HG03066 (cell line): ENCODE results near the gene TNRC18.

Experiments used
- ATAC-seq: cut with Tn5 transposase; IDR thresholded peaks from one replicate; pipeline ENCODE4 v1.9.1; 2021; ENCODE audit warnings: low read depth; ENCODE audit not compliant: unreplicated experiment

TNRC18 gene

DNA sequence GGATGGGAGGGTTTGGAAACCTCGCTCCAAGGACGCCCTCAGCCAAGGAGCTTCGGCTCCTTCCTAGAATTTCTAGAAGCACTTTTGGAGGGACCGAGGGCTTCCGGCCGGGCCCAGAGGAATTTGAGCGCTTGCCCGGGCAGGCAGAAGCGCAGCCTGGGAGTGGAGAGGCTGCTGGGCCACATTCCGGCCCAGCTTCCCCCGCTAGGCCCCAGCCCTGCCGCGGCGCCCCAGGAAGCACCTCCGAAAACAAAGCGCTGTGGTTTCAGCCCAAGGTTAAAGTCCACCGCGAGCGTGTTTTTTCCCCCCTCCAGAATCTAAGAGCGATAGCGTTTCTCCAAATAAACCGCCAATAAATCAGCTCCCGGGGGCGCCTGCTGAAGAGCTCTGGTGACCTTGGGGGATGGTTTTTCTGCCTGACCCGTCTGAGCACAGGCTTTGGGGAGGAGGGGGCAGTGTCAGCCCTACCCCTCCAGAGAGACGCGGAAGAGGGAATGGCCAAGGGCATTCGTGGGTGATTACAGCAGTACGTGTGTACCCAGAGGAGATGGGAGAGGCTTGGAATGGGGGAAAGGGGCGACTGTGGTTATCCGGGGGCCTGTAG is 5.7 kb upstream of the TNRC18 start:
- no peak for ATAC-seq

DNA sequence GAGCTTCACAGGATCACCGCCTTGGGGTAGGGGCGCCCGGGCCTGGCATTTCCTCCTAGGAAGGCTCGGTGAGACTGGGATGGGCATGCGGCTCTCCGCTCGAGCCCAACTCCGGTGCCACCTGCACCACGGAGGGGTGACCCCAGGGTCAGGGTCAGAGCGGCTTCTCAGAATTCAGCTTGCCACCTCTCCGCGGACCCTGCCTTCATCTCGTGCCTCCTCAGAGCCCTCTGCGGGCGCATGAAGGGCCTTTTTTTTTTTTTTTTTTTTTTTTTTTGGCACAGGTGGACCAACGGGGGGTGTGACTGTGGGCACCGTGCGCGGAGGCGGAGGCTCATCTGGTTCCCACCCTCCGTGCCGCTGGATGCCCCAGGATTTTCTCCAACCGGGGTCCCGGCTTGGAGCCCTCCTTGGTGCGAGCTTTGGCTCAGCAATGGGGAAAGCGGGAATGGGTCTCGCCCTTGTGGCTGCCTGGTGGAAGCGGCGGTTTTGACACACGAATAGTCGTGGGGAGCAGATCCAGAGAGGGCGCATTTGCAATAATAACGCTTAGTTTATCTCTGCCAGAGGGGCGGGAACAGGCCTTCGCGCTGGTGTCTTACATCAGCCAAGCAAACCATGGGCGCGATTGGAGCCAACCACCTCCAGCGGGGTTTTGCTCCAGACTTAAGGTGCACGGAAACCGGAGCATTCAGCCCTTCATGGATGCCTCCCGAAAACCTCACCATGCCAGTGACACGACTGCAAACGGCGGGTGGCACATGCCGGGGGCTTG is 5.0 kb upstream of the TNRC18 start:
- ATAC-seq, result no peak

GRCh38 chr7:5426226-5426475 is 2.5 kb upstream of the TNRC18 start:
- ATAC-seq, result no peak

DNA sequence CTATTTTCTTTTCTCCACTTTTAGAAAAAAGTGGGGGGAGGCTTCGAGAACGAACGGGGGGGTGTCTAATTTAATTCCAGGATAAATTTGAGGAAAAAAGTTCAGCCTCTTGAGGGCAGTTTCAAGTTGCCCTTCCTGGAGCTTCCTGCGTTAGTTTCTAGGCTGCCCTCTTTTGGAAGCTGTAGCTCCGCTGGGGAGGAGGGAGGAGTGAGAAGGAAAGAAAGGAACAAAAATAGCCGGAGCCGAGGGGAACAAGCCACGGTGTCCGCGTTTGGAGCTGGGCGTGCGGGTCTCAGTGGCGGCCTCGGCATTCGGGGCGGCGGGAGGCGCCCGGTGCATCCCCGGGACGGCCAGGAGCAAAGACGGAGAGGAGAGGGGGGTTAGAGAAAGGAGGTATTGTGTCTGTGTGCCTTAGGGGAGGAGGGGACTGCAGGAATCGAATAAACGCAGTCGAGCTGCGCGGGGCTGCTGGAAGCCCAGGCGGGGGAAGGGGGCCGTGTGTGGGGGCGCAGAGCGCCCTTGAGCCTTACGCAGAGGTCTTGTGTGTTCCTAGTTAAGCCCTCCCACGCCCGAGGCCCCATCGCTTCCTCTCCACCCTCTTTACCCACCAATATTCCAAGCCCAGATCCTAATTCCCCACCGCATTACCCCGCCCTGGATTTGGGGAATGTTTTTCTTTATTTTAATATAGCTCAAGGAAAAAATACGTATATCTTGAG is 2.0 kb upstream of the TNRC18 start:
- no peak for ATAC-seq

DNA sequence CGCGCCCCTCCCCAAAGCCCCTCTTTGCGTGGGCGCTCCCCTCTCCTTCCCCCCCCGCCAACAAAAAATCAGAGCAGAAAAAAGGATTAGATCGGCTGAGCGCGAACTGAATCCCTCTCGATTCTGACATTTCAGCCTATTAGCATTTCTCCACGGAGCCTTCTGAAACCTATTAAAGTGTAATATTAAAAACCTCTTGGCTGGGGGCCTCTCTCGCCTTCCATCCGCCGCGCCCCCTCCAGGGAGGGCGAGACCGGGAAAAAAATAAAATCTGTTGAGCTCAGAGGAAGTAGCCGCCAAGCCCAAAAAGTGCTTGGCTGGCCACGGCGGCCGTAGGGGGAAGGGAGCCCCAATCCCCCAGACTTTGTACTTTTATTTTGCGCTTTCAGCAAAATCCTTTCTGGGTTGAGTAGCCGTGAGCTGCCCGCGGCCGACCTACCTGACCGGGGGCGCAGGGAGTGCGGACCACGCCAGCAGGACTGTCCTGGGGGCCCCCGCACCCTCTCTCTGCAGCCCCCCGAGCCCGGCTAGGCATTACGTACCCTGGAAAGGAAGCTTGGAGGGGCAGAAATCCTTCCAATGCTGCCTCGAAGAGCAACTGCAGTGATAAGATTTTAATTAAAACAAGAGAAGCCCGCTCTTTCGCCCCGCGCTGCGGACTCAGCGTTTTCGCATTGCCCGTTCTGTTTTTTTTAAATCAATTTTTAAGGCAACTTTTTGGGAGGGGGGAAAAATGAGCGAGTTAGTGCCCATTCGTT is 1.3 kb upstream of the TNRC18 start:
- ATAC-seq, result no peak

DNA sequence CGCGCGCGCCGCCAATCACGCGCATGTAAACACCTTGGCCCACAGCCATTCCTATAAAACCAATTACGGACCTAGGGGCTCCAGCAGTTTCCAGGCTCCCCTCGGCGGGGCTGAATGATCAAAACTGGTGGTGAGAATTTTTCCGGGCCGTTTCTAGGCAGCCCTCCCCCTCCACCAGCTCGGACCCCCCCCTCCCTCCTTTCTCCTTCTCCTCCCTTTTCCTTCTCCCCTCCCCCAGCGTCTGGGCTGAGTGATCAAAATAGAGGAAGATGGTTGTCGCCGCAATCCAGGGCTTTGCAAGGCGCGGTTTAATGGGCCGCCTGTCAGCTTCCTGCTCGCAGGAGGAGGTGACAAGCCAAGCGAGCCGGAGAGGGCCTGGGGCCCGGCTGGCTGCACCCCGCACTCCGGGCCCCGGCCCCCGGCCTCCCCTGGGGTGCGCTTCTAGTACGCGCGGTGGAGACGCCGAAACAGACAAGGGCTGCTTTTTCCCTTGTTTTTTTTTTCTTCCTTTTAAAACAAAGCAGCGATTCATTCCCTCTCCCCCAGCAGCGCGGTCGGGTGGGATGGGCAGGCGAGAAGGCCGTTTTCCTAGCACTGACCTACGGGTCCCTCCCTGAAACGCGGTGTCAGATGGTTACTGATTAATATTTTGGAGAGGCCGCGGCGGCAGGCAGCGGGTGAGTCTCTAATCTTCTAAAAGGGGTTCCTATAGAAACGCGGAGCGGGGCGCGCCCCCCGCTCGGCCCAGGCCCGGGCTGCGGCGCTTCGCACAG is 528 bp upstream of the TNRC18 start:
- ATAC-seq, result no peak

DNA sequence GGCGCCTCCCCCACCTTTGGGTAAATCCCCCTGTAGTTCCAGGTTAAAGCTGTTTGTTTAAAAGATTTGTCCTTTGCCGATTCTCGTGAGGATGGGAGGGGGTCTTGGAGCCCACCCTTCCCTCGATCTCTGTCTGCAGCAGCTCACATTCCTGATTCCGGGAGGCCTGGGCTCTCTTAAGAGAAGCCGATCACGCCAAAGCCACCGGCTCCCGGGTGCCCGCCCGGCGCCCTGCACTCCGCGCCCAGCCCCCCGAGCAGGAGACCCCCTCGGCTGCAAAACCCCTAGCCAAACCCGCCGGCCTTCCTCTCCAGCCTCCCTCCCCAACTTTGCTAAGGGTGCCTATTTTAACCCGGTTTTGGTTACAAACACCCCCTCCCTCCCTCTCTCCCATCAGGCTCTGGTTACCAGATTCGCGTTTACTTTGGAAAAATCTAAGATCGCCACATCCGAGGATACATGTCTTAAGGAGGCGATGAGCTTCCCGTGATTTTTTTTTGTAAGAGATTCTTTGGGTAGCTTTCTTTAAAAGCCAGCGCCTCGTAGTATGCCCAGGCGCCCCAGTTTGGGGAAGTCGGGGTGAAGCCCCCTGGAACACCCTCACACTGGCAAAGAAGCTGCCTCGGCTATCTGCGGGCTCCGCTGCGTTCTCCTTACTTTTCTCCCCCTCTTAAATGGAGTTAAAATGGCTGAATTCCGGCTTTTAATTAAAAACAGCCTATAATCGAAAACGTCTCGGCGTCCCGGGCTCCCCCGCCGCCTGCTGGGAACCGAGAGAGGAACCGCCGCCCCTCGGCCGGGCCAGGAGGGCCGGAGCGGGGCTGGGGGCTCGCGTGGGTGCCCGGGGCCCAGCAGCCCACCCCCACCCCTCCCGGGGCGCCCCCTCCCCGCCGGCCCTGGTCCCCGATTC is 983 bp downstream of the TNRC18 start:
- no peak for ATAC-seq

- ATAC-seq, result no peak
Observed at GRCh38 chr7:5421714-5422395, 1.8 kb downstream of the TNRC18 start.

DNA sequence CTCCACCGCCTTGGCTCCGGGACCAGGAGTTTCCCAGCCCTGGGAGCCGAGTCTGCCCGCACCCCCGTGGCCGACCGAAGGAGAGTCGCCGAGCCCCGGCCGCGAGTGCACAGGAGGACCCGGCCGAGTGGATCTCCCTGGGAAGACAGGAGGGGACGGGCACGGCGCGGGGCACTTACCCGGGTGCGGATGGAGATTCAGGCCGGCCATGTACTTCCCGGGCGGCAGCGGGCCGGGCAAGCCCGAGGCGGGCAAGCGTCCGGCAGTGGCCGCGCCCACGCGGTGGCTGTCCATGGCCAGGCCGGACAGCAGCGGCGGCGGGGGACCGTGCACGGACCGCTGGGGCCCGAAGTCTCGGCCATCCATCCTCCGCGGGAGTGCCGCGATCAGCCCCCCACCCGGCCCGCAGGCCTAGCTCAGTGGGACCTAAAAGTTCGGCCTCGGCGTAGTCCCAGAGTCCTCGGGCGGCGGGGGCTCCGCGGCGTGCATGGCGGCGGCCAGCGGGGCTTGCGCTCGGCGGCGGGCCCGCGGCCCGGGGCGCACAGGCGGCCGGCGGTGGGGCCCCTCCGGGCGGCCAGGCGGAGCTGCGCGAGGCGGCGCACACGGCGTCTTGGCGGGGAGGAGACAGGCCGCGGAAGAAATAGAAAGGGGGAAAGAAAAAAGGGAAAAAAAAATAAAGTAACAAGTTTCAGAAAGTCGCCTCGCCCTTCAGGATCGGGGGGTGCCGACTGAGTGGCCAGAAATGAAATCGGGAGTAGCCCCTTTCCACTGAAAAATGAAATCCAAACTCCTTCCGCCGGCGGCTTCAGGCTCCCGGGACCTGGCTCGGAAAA is 2.5 kb downstream of the TNRC18 start:
- no peak for ATAC-seq

- ATAC-seq, result no peak
Observed at GRCh38 chr7:5420067-5420880, 3.4 kb downstream of the TNRC18 start.

GRCh38 chr7:5419539-5420066 is 4.0 kb downstream of the TNRC18 start:
- no peak for ATAC-seq

DNA sequence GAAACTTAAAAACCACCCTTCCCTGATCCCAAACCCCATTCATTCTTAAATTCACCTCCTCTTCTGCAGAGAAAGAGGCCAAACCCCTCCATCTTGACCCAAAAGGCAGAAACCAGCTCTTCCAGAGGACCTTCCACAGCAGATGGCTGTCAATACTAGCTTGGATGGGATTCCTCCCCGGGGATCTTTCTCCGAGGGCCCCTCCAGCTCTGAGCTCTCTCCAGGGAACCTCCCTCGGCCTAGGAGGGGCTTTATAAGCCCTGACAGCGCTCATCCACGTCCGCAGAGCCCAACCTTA is 5.4 kb downstream of the TNRC18 start:
- no peak for ATAC-seq

DNA sequence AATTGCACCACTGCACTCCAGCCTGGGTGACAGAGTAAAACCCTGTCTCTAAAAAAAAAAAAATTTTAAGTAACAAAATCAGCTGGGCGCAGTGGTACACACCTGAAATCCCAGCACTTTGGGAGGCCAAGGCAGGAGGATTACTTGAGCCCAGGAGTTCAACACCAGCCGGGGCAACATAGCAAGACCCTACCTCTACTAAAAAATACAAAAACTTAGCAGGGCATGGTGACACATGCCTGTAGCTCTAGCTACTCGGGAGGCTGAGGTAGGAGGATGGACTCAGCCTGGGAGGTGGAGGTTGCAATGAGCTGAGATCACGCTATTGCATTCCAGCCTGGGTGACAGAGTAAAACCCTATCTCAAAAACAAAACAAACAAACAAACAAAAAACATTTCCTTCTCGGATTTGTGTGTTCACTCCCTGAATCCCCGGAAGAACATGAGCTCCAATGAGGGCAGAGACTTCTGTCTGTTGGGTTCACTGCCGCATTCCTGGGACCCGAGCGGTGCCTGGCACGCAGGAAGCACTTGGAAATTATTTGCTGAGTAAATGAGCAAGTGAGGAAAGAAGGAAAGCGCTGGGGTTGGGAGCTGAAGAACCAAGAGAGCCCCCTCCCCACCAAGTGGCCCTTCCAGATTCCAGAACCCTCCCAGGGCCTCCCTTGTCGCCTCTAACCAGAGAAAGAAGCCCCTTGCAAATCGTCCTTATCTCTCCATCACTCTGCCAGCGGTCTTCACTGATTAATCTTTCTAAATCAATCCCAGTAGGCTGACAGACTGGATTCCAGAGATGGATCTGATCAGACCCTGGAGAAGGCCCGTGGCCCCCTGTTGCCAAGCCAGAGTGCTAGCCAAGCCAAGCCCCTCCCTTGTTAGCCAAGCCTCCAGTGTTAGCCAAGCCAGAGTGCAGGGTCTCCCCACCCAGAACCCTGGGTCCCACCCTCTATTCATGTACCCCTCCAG is 6.2 kb downstream of the TNRC18 start:
- no peak for ATAC-seq

GRCh38 chr7:5414916-5415315 is 8.7 kb downstream of the TNRC18 start:
- ATAC-seq, result no peak

GRCh38 chr7:5413449-5413786 is 10.2 kb downstream of the TNRC18 start:
- ATAC-seq, result no peak

- ATAC-seq, result no peak
Observed at GRCh38 chr7:5408777-5409176, 14.9 kb downstream of the TNRC18 start.
